Prostate gland (tissue), 2 donors: Measurements from ENCODE around the gene BRF1.

Source experiments
- CTCF ChIP-seq, 4 experiments: fragments of 200-600 bp in 2 of 4; fragments of 450-650 bp in 2 of 4; sonication (generic) in 2 of 4; IDR thresholded peaks; 1 replicate in 3 of 4; 2 replicates in 1 of 4; pipeline ENCODE4 v1.5.1; 2016 to 2019; ENCODE audit warnings: antibody characterized with exemption in 4 of 4, mild to moderate bottlenecking in 2 of 4, moderate library complexity in 2 of 4
- POLR2A ChIP-seq: fragments of 450-650 bp; IDR thresholded peaks from one replicate; pipeline ENCODE4 v1.6.1; 2016; ENCODE audit warnings: antibody characterized with exemption, mild to moderate bottlenecking
- POLR2AphosphoS5 ChIP-seq: sonication (generic); formaldehyde crosslinking; IDR thresholded peaks from one replicate; pipeline ENCODE4 v1.6.1; 2017; ENCODE audit warnings: antibody characterized with exemption

GRCh38 chr14:105324871-105325270 lies 24.1 kb upstream of the BRF1 start:
- TF ChIP-seq CTCF (IDR thresholded peaks at IDR 0.05) (no peak), POLR2A (no peak), POLR2AphosphoS5 (no peak)
